Caco-2 (cell line): Measurements from ENCODE around the gene XPO1. TPM values are rescaled to one million over a fixed set of nuclear protein-coding genes. Genes with fewer than 3 reads are reported as not detected.
"Not testable (repeated sequence)": the region's sequence is repeated elsewhere in the genome, so short reads cannot be mapped to it uniquely, and the experiment has no call there.

ENCODE experiments used
- BruUV-seq: library from RNA; stranded (reverse); fragments of 400-500 nt; replicated peaks from 2 replicates; lab custom pipeline; 2021; lab: Mats Ljungman, UMichigan
- CTCF ChIA-PET: fragments of 300-600 bp; sonication (Branson Sonifier 250); formaldehyde crosslinking; loops from one replicate; lab custom pipeline; 2022; ENCODE audit warnings: antibody characterized with exemption; lab: Charles Lee
- POLR2A ChIA-PET: fragments of 300-600 bp; sonication (Branson Sonifier 250); formaldehyde crosslinking; loops from one replicate; lab custom pipeline; 2022; ENCODE audit warnings: antibody characterized with exemption; lab: Charles Lee
- DNase-seq, 2 experiments: peaks; one replicate each; pipeline versions ENCODE4 v3.0.0 to v3.0.0-alpha.2; 2020 to 2022
- H3K27me3 ChIP-seq: replicated peaks from 2 replicates; pipeline ENCODE4 v1.6.0; 2011; ENCODE audit warnings: low read length; ENCODE audit not compliant: control insufficient read depth, insufficient read depth
- H3K36me3 ChIP-seq: 2 replicates; pipeline ENCODE4 v1.5.1; 2011; ENCODE audit warnings: low read length; ENCODE audit not compliant: control insufficient read depth, insufficient read depth
- H3K4me1 ChIP-seq: fragments of 250-450 bp; sonication (Bioruptor Pico); 2 replicates; pipeline ENCODE4 v1.5.1; 2020; ENCODE audit warnings: mild to moderate bottlenecking
- H3K4me3 ChIP-seq: 2 replicates; pipeline ENCODE4 v1.5.1; 2011; ENCODE audit warnings: low read depth, mild to moderate bottlenecking, control low read depth, low read length
- H3K9me3 ChIP-seq: fragments of 250-450 bp; sonication (Bioruptor Pico); 2 replicates; pipeline ENCODE4 v1.5.1; 2020; ENCODE audit warnings: mild to moderate bottlenecking, moderate library complexity
- H3K27ac Mint-ChIP-seq: one replicate; pipeline ENCODE4 v1.8.0; 2022; ENCODE audit warnings: mixed read lengths; ENCODE audit not compliant: unreplicated experiment
- H3K27me3 Mint-ChIP-seq: one replicate; pipeline ENCODE4 v1.8.0; 2022; ENCODE audit warnings: mixed read lengths; ENCODE audit not compliant: insufficient read depth, unreplicated experiment
- H3K36me3 Mint-ChIP-seq: one replicate; pipeline ENCODE4 v1.8.0; 2022; ENCODE audit warnings: mild to moderate bottlenecking, mixed read lengths; ENCODE audit not compliant: insufficient read depth, unreplicated experiment
- H3K4me1 Mint-ChIP-seq: one replicate; pipeline ENCODE4 v1.8.0; 2022; ENCODE audit warnings: low read depth, mixed read lengths; ENCODE audit not compliant: unreplicated experiment
- H3K4me3 Mint-ChIP-seq: one replicate; pipeline ENCODE4 v1.8.0; 2022; ENCODE audit warnings: mild to moderate bottlenecking, moderate library complexity, mixed read lengths; ENCODE audit not compliant: unreplicated experiment
- H3K9me3 Mint-ChIP-seq: one replicate; pipeline ENCODE4 v1.8.0; 2022; ENCODE audit warnings: mixed read lengths; ENCODE audit not compliant: unreplicated experiment
- intact Hi-C: fragments of 100-400 bp; cut with micrococcal nuclease; formaldehyde crosslinking; loops from one replicate; pipeline ENCODE4 v1.10.0; 2022; ENCODE audit not compliant: unreplicated experiment
- total RNA-seq: library from RNA; stranded (reverse); gene quantifications from 2 replicates; pipeline ENCODE4 v1.2.3, GENCODE V29; 2022
- TF ChIP-seq, protein P1 (sequence below), 2 experiments: fragments of 200-600 bp in 1 of 2; IDR thresholded peaks; 1 replicate in 1 of 2; 2 replicates in 1 of 2; pipeline versions ENCODE4 v1.5.1 to v1.8.0; 2011 to 2022; ENCODE audit warnings: antibody characterized with exemption in 1 of 2, control low read depth in 1 of 2, inconsistent platforms in 1 of 2, low read depth in 1 of 2, low read length in 1 of 2, mild to moderate bottlenecking in 1 of 2, moderate library complexity in 1 of 2; ENCODE audit not compliant: insufficient read depth in 1 of 2, severe bottlenecking in 1 of 2, unreplicated experiment in 1 of 2

XPO1 gene
- total RNA-seq, 1 experiment from 2014 or later, result 218 TPM

DNA sequence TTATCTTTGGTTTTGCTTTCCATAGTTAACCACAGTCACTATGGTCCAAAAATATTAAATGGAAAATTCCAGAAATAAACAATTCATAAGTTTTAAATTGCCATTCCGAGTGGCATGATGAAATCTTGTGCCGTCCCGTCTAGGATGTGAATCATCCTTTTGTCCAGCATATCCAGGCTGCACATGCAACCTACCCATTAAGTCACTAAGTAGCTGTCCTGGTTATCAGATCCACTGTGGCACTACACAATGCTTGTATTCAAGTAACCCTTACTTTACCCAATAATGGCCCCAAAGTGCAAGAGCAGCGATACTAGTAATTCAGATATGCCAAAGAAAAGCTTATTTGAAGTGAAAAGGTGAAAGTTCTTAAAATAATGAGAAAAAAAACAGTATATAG lies 78.0 kb downstream of the XPO1 start:
- no peak overlapping the region for H3K4me3 ChIP-seq
- H3K27me3 ChIP-seq, result no peaks in the 10 kb centered on the region
- CTCF ChIA-PET, result no interaction called here
- Mint-ChIP-seq H3K27me3 (no peaks in the 10 kb centered on the region), H3K27ac (no peak overlapping the region), H3K36me3 (peaks cover 50% of the 10 kb centered on the region), H3K4me1 (peaks cover 12% of the 10 kb centered on the region), H3K9me3 (no peaks in the 10 kb centered on the region), H3K4me3 (no peak overlapping the region)
- BruUV-seq, result no TSS peak
- intact Hi-C loops, result no loop called here
- DNase-seq, result no peak
- TF ChIP-seq, protein P1, sequence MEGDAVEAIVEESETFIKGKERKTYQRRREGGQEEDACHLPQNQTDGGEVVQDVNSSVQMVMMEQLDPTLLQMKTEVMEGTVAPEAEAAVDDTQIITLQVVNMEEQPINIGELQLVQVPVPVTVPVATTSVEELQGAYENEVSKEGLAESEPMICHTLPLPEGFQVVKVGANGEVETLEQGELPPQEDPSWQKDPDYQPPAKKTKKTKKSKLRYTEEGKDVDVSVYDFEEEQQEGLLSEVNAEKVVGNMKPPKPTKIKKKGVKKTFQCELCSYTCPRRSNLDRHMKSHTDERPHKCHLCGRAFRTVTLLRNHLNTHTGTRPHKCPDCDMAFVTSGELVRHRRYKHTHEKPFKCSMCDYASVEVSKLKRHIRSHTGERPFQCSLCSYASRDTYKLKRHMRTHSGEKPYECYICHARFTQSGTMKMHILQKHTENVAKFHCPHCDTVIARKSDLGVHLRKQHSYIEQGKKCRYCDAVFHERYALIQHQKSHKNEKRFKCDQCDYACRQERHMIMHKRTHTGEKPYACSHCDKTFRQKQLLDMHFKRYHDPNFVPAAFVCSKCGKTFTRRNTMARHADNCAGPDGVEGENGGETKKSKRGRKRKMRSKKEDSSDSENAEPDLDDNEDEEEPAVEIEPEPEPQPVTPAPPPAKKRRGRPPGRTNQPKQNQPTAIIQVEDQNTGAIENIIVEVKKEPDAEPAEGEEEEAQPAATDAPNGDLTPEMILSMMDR (IDR thresholded peaks at IDR 0.05; ENCODE audit: insufficient read depth in 1 of 2, low read depth in 1 of 2, low read length in 1 of 2, severe bottlenecking in 1 of 2, unreplicated experiment in 1 of 2), result no peak
- H3K4me1 ChIP-seq, result peaks cover 13% of the 10 kb centered on the region; the same call in 1 of the 2 replicates
- H3K9me3 ChIP-seq, result no peaks in the 10 kb centered on the region
- POLR2A ChIA-PET, result no interaction called here
- no peaks in the 10 kb centered on the region for H3K36me3 ChIP-seq

DNA sequence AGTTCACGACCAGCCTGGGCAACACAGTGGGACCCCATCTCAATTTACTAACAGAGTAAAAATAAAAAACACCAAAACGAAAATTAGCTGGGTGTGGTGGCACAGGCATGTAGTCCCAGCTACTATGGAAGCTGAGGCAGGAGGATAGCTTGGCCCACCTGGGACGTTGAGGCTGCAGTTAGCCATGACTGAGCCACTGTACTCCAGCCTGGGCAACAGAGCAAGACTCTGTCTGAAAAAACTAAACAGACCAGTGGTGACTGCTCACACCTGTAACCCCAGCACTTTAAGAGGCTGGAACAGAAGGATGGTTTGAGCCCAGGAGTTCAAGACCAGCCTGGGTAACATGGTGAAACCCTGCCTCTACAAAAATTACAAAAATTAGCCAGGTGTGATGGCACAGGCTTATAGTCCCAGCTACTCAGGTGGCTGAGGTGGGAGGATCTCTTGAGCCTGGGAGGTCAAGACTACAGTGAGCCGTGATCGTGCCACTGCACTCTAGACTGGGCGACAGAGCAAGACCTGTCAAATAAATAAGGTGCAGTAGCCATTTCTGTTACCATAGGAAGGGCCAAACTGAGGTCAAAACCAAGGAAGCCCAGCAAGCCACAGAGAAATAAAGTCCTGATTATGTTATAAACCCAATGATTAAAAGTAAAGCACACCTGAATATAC lies 81.3 kb downstream of the XPO1 start:
- no TSS peak for BruUV-seq
- Mint-ChIP-seq H3K27ac (no peak overlapping the region), H3K9me3 (no peaks in the 10 kb centered on the region), H3K4me1 (peaks cover 10% of the 10 kb centered on the region), H3K27me3 (no peaks in the 10 kb centered on the region), H3K36me3 (peaks cover 46% of the 10 kb centered on the region), H3K4me3 (no peak overlapping the region)
- Histone ChIP-seq H3K9me3 (no peaks in the 10 kb centered on the region), H3K36me3 (no peaks in the 10 kb centered on the region), H3K4me1 (0 out of 2 replicates have a peak, but pooled peaks cover 8% of the 10 kb centered on the region), H3K4me3 (no peak overlapping the region), H3K27me3 (no peaks in the 10 kb centered on the region)
- DNase-seq, result no peak
- CTCF ChIA-PET, result no interaction called here
- TF ChIP-seq, protein P1 (IDR thresholded peaks at IDR 0.05; ENCODE audit: insufficient read depth in 1 of 2, low read depth in 1 of 2, low read length in 1 of 2, severe bottlenecking in 1 of 2, unreplicated experiment in 1 of 2), result no peak
- intact Hi-C loops, result no loop called here
- POLR2A ChIA-PET, result no interaction called here

DNA sequence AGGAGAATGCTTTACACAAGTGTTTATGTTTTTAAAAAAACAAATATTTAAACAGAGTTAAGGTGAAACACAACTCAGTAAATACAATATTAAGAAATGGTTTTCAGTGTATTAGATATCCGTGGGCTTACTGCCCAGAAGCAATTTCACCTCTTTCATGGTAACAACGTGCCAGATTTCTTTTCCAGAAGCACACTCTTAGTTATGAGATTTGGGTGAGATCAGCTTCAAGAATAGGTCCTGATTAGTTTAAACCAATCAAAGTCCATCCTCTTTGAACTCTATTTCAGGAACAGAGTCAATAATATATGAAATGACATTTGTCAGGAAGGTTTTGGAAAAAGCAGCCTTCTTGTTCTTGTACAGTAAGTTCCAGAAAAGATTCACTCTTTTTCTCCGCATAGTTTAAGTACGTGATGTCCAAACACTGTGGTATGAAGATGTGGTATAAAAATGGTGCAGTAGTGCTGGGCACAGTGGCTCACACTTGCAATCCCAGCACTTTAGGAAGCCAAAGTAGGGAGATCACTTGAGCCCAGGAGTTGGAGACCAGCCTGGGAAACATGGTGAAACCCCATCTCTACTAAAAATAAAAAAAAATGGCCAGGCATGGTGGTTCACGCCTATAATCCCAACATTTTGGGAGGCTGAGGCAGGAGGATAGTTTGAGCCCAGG lies 81.9 kb downstream of the XPO1 start:
- Mint-ChIP-seq H3K4me3 (no peak overlapping the region), H3K4me1 (peaks cover 10% of the 10 kb centered on the region), H3K36me3 (peaks cover 46% of the 10 kb centered on the region), H3K9me3 (no peaks in the 10 kb centered on the region), H3K27me3 (no peaks in the 10 kb centered on the region), H3K27ac (no peak overlapping the region)
- no peaks in the 10 kb centered on the region for H3K9me3 ChIP-seq
- no peak overlapping the region for H3K4me3 ChIP-seq
- H3K36me3 ChIP-seq, result no peaks in the 10 kb centered on the region
- TF ChIP-seq, protein P1 (IDR thresholded peaks at IDR 0.05; ENCODE audit: insufficient read depth in 1 of 2, low read depth in 1 of 2, low read length in 1 of 2, severe bottlenecking in 1 of 2, unreplicated experiment in 1 of 2), result no peak
- H3K4me1 ChIP-seq, result 0 out of 2 replicates have a peak, but pooled peaks cover 8% of the 10 kb centered on the region
- intact Hi-C loops, result no loop called here
- ChIA-PET POLR2A (no interaction called here), CTCF (no interaction called here)
- no peak for DNase-seq
- H3K27me3 ChIP-seq, result no peaks in the 10 kb centered on the region
- no TSS peak for BruUV-seq

DNA sequence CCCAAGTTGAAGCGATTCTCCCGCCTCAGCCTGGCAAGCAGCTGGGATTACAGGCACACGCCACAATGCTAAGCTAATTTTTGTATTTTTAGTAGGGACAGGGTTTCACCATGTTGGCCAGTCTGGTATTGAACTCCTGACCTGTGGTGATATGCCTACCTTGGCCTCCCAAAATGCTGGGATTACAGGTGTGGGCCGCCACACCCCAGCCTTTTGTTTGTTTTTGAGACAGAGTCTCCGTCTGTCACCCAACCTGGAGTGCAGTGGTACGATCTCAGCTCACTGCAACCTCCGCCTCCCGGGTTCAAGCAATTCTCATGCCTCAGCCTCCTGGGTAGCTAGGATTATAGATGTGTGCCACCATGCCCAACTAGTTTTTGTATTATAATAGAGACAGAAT lies 83.2 kb downstream of the XPO1 start:
- H3K4me1 ChIP-seq, H3K9me3 Mint-ChIP-seq, BruUV-seq, H3K36me3 ChIP-seq, DNase-seq, H3K4me3 ChIP-seq, H3K4me1 Mint-ChIP-seq, POLR2A ChIA-PET, H3K4me3 Mint-ChIP-seq, H3K27me3 ChIP-seq, intact Hi-C loops, H3K27ac Mint-ChIP-seq, H3K9me3 ChIP-seq, CTCF ChIA-PET, H3K27me3 Mint-ChIP-seq: not testable (repeated sequence)
- H3K36me3 Mint-ChIP-seq, result peaks cover 44% of the 10 kb centered on the region
